Measurements from ENCODE around the gene COL4A2. TPM values are rescaled to one million over a fixed set of nuclear protein-coding genes. Genes with fewer than 3 reads are reported as not detected.

Gene COL4A2
- polyA plus RNA-seq, 1 experiment = 208 TPM

GRCh38 chr13:110350509-110350908 is 43.4 kb downstream of the COL4A2 start:
- no peaks in the 10 kb centered on the region; the same call in 1 of the 2 replicates for H3K9me3 ChIP-seq (ENCODE audit: control insufficient read depth, insufficient read depth, low read length)
- H3K27me3 ChIP-seq (ENCODE audit: control insufficient read depth, insufficient read depth, low read length) = no peaks in the 10 kb centered on the region
- no peak overlapping the region for H3K27ac ChIP-seq (ENCODE audit: low read depth, low read length)
- TF ChIP-seq CTCF (IDR thresholded peaks at IDR 0.05; ENCODE audit: low read depth, low read length) = no peak
- POLR2A ChIA-PET = no interaction called here
- no peak for DNase-seq (ENCODE audit: low read depth, low spot score)
- CTCF ChIA-PET = interaction anchor here (1.8 kb wide), 1 partner anchor 62 kb away, joined by 5 read pairs; no protein-coding TSS in a partner anchor
- H3K4me3 ChIP-seq (ENCODE audit: low read depth, low read length) = no peak overlapping the region

DNA sequence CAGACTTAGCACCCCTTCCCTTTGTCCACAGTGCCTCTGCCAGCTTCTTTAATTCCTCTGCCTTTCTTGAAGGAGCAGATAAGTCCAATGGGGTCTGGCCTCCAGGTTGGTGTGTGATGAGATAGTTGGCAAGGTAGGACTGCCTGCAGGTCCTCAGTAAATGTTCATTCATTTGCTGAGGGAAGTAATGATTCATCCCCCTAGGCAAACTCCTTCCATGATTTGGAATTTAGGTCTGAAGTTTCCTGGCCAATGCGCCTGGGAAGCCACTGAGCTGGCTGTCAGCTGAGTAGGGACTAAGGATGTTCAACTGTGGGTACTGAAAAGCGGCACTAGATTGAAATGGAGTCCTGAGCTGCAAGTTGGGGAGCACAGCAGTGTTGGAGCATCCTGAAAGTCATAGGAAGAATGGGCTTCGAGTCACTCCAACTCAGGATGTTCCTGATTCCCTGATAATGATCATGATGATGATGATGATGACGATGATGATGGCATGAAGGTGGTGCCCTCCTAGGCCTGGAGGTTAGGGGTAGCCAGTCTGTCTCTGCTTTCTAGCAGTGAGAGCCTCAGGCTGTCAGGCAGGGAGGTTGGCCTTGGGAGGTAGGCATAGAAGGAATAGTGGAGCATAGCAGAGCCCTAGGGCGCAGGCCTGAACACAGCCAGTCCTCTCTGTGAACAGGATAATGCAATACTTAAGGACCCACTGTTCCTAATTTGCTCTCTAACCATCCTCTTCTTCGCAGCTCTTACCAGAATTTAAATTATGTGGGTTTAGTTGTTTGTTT is 44.7 kb downstream of the COL4A2 start:
- no peak overlapping the region for H3K4me3 ChIP-seq (ENCODE audit: low read depth, low read length)
- TF ChIP-seq CTCF (IDR thresholded peaks at IDR 0.05; ENCODE audit: low read depth, low read length) = no peak
- no peak overlapping the region for H3K27ac ChIP-seq (ENCODE audit: low read depth, low read length)
- POLR2A ChIA-PET = no interaction called here
- no peaks in the 10 kb centered on the region for H3K27me3 ChIP-seq (ENCODE audit: control insufficient read depth, insufficient read depth, low read length)
- CTCF ChIA-PET = interaction anchor here (1.8 kb wide), 1 partner anchor 60 kb away, joined by 5 read pairs; no protein-coding TSS in a partner anchor
- no peaks in the 10 kb centered on the region; the same call in 1 of the 2 replicates for H3K9me3 ChIP-seq (ENCODE audit: control insufficient read depth, insufficient read depth, low read length)
- no peak for DNase-seq (ENCODE audit: low read depth, low spot score)

GRCh38 chr13:110352735-110353134 is 45.7 kb downstream of the COL4A2 start:
- POLR2A ChIA-PET = no interaction called here
- Histone ChIP-seq H3K27ac (ENCODE audit: low read depth, low read length) (no peak overlapping the region), H3K4me3 (ENCODE audit: low read depth, low read length) (no peak overlapping the region), H3K9me3 (ENCODE audit: control insufficient read depth, insufficient read depth, low read length) (no peaks in the 10 kb centered on the region; the same call in 1 of the 2 replicates), H3K27me3 (ENCODE audit: control insufficient read depth, insufficient read depth, low read length) (no peaks in the 10 kb centered on the region)
- DNase-seq (ENCODE audit: low read depth, low spot score) = no peak
- TF ChIP-seq CTCF (IDR thresholded peaks at IDR 0.05; ENCODE audit: low read depth, low read length) = peak; percentile 22; the same call in 1 of the 2 replicates
- CTCF ChIA-PET = no interaction called here

GRCh38 chr13:110353339-110353977 is 46.4 kb downstream of the COL4A2 start:
- no peak for TF ChIP-seq CTCF (IDR thresholded peaks at IDR 0.05; ENCODE audit: low read depth, low read length)
- Histone ChIP-seq H3K27ac (ENCODE audit: low read depth, low read length) (no peak overlapping the region), H3K27me3 (ENCODE audit: control insufficient read depth, insufficient read depth, low read length) (no peaks in the 10 kb centered on the region), H3K9me3 (ENCODE audit: control insufficient read depth, insufficient read depth, low read length) (no peaks in the 10 kb centered on the region; the same call in 1 of the 2 replicates), H3K4me3 (ENCODE audit: low read depth, low read length) (no peak overlapping the region)
- CTCF ChIA-PET = no interaction called here
- DNase-seq (ENCODE audit: low read depth, low spot score) = no peak
- POLR2A ChIA-PET = no interaction called here

DNA sequence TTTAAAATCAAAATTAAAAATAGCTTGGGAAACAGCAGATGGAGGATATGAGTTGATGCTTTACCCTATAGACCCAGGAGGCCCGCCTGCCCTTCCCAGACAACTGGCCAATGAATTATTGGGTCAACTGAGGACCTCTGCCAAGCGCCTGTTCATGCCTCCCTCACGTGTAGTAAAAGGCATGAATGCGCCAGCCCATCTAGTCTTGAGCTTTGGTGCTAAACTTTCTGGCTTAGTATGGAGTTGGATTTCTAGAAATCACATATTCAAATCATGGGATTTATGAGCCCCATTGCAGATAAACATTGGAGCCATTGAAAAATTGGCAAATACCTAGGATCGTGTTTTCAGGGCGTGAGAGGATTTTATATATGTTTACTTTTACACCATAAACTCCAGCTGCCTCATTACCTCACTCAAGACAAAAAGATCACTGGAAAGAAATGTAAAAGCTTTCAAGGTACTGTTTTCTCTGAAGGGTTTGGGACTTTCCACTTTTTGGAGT is 47.1 kb downstream of the COL4A2 start:
- Histone ChIP-seq H3K27ac (ENCODE audit: low read depth, low read length) (no peak overlapping the region), H3K27me3 (ENCODE audit: control insufficient read depth, insufficient read depth, low read length) (no peaks in the 10 kb centered on the region), H3K4me3 (ENCODE audit: low read depth, low read length) (no peak overlapping the region), H3K9me3 (ENCODE audit: control insufficient read depth, insufficient read depth, low read length) (no peaks in the 10 kb centered on the region; the same call in 1 of the 2 replicates)
- TF ChIP-seq CTCF (IDR thresholded peaks at IDR 0.05; ENCODE audit: low read depth, low read length) = no peak
- POLR2A ChIA-PET = interaction anchor here (0.6 kb wide), 1 partner anchor 27 kb away, joined by 4 read pairs; no protein-coding TSS in a partner anchor
- CTCF ChIA-PET = interaction anchor here (0.6 kb wide), 1 partner anchor 51 kb away, joined by 3 read pairs; no protein-coding TSS in a partner anchor
- no peak for DNase-seq (ENCODE audit: low read depth, low spot score)
